Activated CD4-positive, alpha-beta T cell treated with anti-CD3 and anti-CD28 coated beads, Interleukin-2, Interleukin-6, amounts not matched to agents 100 ng/mL and 50 ng/mL, durations not matched to agents 16 hours and 8 hours (primary cell): ENCODE data around the gene FNDC3B.

Experiments
- DNase-seq: peaks from one replicate; pipeline ENCODE4 v3.0.0-alpha.2; 2020

Gene FNDC3B

GRCh38 chr3:172174513-172175253, 135.3 kb downstream of the FNDC3B start:
- no peak for DNase-seq

- no peak for DNase-seq
Observed at GRCh38 chr3:172175254-172175599, 135.8 kb downstream of the FNDC3B start.

DNA sequence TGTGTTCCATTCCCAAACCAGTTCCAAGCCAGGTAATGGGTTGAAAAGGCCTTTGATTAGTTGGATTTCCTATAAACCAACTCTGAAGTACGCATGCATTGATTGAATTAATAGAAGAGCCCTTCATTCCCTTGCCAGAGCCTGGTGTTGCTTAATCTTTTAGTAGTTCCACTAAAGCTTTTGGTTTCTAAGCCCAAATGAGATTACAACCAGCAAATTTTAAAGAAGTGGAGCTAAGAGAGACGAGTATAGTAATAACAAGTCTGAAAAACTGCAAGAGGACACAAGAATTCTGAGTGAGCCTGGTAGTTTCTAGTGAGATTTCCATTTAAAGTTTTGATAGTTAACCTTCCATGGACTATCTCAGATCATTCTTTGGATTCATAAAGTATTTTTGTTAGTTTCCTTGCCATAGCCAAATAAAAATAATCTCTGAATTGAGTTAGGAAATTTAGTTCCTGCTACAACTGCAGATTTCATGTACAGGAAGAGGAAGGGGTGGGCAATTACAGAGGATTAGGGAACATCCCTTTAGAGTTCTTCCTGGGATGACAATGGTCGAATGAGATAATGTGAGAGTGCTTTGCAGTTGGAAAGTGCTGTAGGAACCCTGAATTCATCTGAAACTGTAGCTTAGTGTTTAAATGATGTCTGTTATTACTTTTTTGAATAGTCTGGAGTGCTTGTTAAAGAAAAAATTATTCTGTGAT, 136.8 kb downstream of the FNDC3B start:
- DNase-seq: no peak

GRCh38 chr3:172177046-172177445, 137.7 kb downstream of the FNDC3B start:
- no peak for DNase-seq

DNA sequence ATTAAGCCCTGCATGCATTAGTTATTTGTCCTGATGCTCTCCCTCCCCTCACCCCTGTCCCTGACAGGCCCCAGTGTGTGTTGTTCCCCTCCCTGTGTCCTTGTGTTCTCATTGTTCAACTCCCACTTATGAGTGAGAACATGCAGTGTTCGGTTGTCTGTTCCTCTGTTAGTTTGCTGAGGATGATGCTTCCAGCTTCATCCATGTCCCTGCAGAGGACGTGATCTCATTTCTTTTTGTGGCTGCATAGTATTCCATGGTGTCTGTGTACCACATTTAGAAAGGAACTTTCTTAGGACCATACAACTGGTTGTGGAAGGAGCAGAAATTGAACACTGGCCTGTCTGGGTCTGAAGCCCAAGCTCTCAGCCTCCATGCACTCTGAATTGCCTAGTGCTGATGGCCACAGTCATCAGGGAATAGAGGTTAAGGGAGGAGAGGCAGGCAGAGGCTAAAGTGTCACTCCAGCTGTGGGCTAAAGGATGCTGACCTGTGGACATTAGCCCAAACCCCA, 138.5 kb downstream of the FNDC3B start:
- no peak for DNase-seq

- DNase-seq: no peak
Observed at GRCh38 chr3:172179680-172180399, 140.5 kb downstream of the FNDC3B start.

- DNase-seq: no peak
Observed at GRCh38 chr3:172180473-172180872, 141.1 kb downstream of the FNDC3B start.

DNA sequence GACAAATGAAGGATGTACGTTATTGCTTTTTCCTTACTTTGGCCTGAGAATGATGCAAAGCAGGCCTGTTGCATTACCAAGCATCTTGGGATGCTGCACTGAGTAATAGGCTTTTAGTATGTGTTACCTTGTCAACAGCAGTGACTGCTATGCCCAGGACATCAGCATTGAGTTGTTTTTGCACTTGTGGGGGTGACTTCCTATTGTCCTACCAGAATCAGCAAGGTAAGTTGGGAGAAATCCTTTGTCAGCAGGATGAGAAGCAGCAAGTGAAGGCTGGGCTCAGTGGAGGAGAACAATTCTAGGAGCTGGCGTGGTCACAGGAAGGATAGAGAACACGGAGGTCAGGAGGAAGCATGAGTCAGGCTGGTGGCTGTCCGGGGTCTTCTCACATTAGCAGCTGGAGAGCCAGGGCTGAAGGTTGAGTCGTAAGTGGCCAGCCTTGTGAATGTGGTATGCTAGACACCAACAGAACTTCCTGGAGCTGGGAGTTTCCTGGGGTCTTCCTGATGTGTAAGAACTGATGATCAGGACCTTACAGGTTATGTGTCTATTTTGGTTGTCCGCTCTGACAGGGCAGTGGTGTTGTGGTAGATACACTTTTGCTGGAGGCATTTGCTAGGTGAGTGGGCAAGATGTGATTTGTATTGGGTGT, 142.7 kb downstream of the FNDC3B start:
- DNase-seq: peak; percentile 6

GRCh38 chr3:172182797-172183196, 143.4 kb downstream of the FNDC3B start:
- DNase-seq: no peak

GRCh38 chr3:172184106-172184822, 144.9 kb downstream of the FNDC3B start:
- DNase-seq: no peak

DNA sequence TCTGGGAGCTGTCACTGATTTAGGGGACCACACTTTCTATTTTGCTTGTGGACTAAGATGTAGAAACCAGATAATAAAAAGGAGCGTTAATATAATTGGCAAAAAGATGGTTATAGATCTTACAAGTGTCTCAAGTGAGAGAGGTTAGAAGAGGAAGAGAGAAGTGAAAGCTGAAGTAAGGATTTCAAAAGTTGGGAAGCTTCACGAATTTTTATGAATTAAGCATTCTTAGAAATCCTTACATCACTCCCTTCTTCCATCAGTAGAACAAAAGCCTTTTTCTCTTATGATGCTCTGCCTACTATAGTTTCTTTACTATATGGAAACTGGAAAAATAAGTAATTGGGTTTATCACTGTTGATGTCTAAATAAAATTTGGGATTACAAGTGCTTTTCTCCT, 146.5 kb downstream of the FNDC3B start:
- no peak for DNase-seq

DNA sequence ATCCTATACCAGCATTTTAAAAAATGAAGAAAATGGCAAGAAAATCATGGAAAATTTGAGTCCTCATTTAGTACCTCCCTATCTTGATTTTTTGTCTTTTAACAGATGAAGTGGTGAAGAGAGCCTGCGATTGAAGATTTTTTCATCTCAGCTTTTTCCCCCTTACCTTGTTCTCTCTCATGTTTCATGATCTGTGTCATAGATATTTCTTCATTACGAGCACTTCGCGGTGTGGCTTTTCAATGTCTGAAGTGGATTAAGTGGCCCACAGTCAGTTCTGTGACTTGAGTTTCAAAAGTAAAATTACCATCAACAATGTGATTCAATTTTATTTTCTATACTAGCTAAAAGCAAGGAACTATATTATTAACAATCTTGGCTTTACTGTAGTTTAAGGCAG, 147.2 kb downstream of the FNDC3B start:
- no peak for DNase-seq

- DNase-seq: no peak
Observed at GRCh38 chr3:172187511-172187910, 148.1 kb downstream of the FNDC3B start.

DNA sequence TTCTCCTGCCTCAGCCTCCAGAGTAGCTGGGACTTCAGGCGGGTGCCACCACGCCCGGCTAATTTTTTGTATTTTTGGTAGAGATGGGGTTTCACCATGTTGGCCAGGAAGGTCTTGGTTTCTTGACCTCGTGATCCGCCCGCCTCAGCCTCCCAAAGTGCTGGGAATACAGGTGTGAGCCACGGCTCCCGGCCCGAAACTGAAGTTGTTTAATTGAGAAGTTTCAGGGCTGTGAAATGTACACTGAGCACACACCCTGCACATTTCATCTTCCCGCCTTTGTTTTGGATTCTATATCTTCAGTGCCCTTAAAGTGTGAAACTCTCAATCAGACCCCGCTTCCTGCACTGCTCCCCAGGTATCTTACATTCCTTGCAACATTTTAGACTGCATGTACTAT, 149.1 kb downstream of the FNDC3B start:
- DNase-seq: no peak

GRCh38 chr3:172189213-172189612, 149.8 kb downstream of the FNDC3B start:
- no peak for DNase-seq

DNA sequence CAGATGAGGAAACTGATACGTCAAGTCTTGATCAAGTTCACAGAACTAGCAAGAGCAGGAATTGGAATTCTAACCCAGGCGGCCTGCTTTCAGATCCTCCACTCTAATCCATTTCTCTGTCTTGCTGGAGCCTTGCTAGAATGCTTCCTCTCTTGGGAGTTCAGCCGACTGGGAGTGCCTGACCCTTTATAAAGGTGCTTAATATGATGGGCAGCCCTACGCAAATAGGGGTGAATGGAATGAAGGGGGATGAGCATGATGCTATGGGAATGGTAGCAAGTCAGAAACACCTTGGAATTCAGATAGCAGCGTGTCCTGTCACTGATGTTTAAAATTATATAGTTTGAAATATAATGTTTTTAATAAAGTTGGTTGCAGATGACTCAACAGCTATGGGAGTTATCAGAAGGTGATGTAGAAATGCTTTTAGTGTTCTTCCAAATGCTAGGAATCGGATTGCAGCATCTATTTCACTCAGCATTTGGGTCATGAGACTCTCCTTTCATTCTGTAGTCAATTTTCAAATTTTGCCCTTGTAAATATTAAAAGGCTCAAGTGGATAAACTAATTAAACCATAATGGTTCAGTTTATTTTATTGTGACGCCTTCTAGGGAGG, 150.7 kb downstream of the FNDC3B start:
- no peak for DNase-seq

DNA sequence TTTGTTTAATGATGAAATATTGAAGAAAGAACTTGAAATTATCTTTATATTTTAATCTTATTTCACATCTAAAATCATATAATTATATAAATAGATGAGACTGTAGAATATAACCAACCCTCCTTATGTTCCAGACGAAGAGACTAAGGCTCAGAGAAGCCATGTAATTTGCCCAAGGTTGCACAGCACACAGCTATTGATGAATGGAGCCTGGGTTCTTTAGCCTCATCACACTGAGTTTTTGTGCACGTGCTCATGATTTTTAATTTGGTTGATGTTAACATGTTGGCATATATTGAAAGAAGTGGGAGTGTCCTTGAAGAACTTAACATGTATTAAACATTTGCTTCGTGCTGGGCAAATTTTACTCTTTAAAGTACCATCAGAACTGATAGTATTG, 151.6 kb downstream of the FNDC3B start:
- DNase-seq: no peak

DNA sequence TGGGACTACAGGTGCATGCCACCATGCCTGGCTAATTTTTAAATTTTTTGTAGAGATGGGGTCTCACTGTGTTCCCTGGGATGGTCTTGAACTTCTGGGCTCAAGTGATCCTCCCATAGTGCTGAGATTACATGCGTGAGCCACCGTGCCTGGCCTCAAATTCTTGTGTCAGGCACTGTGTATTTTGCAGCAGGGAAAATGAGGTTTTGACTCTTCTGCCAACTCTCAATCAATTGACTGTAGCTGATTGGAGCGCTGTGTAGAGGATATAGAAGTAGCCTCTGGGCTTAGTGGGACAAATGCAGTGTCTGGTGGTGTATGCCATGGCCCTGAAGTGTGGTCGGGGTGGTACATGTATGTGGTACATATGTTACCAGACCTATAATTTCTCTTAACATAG, 152.3 kb downstream of the FNDC3B start:
- DNase-seq: no peak

GRCh38 chr3:172192830-172193415, 153.5 kb downstream of the FNDC3B start:
- no peak for DNase-seq

GRCh38 chr3:172193436-172193835, 154.1 kb downstream of the FNDC3B start:
- no peak for DNase-seq

GRCh38 chr3:172194702-172195406, 155.5 kb downstream of the FNDC3B start:
- DNase-seq: no peak
